IMR-90 (cell line): ENCODE results near the gene MYO5A. TPM values are rescaled to one million over a fixed set of nuclear protein-coding genes. Genes with fewer than 3 reads are reported as not detected.

Experiments used
- ATAC-seq: fragments of 200-7000 bp; cut with Tn5 transposase; 2 replicates; pipeline ENCODE4 v1.9.1; 2020; ENCODE audit warnings: low read depth, mild to moderate bottlenecking, moderate library complexity
- BruUV-seq: library from RNA; stranded (reverse); fragments of 400-500 nt; replicated peaks from 2 replicates; lab custom pipeline; 2021; lab: Mats Ljungman, UMichigan
- CTCF ChIA-PET: fragments of 300-600 bp; formaldehyde crosslinking; extraction: SDS; loops from one replicate; lab custom pipeline; 2021; ENCODE audit warnings: antibody characterized with exemption; lab: Yijun Ruan, JAX
- POLR2A ChIA-PET: fragments of 300-600 bp; sonication (Branson Sonifier 250); formaldehyde crosslinking; loops from one replicate; lab custom pipeline; 2022; ENCODE audit warnings: antibody characterized with exemption; ENCODE audit not compliant: unreplicated experiment; lab: Charles Lee
- DNase-seq: peaks from one replicate; pipeline ENCODE4 v3.0.0; 2013
- H2AFZ ChIP-seq: replicated peaks from 2 replicates; pipeline ENCODE3; 2013; ENCODE audit warnings: low read length, mild to moderate bottlenecking; ENCODE audit not compliant: poor library complexity
- H2AK5ac ChIP-seq: 2 replicates; pipeline ENCODE4 v1.6.1; 2013; ENCODE audit warnings: low read depth, low read length, inconsistent platforms
- H2AK9ac ChIP-seq: replicated peaks from 2 replicates; pipeline ENCODE3; 2013; ENCODE audit warnings: mild to moderate bottlenecking, low read depth, low read length, moderate library complexity; ENCODE audit not compliant: poor library complexity
- H2BK120ac ChIP-seq: 2 replicates; pipeline ENCODE4 v1.6.1; 2013; ENCODE audit warnings: low read depth, low read length, inconsistent platforms
- H2BK15ac ChIP-seq: 3 replicates; pipeline ENCODE4 v1.6.1; 2013; ENCODE audit warnings: low read depth, low read length, inconsistent platforms
- H2BK20ac ChIP-seq: 2 replicates; pipeline ENCODE4 v1.6.1; 2013; ENCODE audit warnings: low read depth, mild to moderate bottlenecking, inconsistent platforms, low read length, moderate library complexity
- H2BK5ac ChIP-seq: 2 replicates; pipeline ENCODE4 v1.6.1; 2013; ENCODE audit warnings: mild to moderate bottlenecking, low read depth, low read length, inconsistent platforms; ENCODE audit not compliant: poor library complexity, severe bottlenecking
- H3K14ac ChIP-seq: replicated peaks from 2 replicates; pipeline ENCODE4 v1.6.1; 2013; ENCODE audit warnings: low read depth, low read length, inconsistent platforms
- H3K18ac ChIP-seq: 2 replicates; pipeline ENCODE4 v1.6.1; 2013; ENCODE audit warnings: low read depth, low read length, control low read depth
- H3K23ac ChIP-seq: 2 replicates; pipeline ENCODE4 v1.6.1; 2013; ENCODE audit warnings: low read depth, low read length, inconsistent platforms
- H3K27ac ChIP-seq: 2 replicates; pipeline ENCODE4 v1.5.1; 2013; ENCODE audit warnings: mild to moderate bottlenecking, control low read depth, low read length; ENCODE audit not compliant: insufficient read depth
- H3K27me3 ChIP-seq: 2 replicates; pipeline ENCODE4 v1.6.1; 2013; ENCODE audit warnings: low read length; ENCODE audit not compliant: control insufficient read depth, insufficient read depth
- H3K36me3 ChIP-seq: 2 replicates; pipeline ENCODE4 v1.6.1; 2013; ENCODE audit warnings: low read length, mixed read lengths; ENCODE audit not compliant: control insufficient read depth, insufficient read depth
- H3K4ac ChIP-seq: 2 replicates; pipeline ENCODE4 v1.6.1; 2013; ENCODE audit warnings: low read depth, low read length, inconsistent platforms
- H3K4me1 ChIP-seq: 2 replicates; pipeline ENCODE4 v1.6.1; 2013; ENCODE audit warnings: low read length, mixed read lengths; ENCODE audit not compliant: control insufficient read depth, insufficient read depth
- H3K4me2 ChIP-seq: 2 replicates; pipeline ENCODE4 v1.6.1; 2013; ENCODE audit warnings: low read depth, mild to moderate bottlenecking, control low read depth, low read length, moderate library complexity
- H3K4me3 ChIP-seq: 2 replicates; pipeline ENCODE4 v1.5.1; 2013; ENCODE audit warnings: low read depth, mild to moderate bottlenecking, control low read depth, low read length, moderate library complexity; ENCODE audit not compliant: insufficient read depth
- H3K56ac ChIP-seq: 2 replicates; pipeline ENCODE4 v1.6.1; 2013; ENCODE audit warnings: low read length, inconsistent platforms; ENCODE audit not compliant: insufficient read depth; ENCODE audit errors: extremely low read depth
- H3K79me1 ChIP-seq, 2 experiments: 2 replicates each; pipeline ENCODE4 v1.6.1; 2013; ENCODE audit warnings: low read length in 2 of 2, inconsistent platforms in 1 of 2, low read depth in 1 of 2
- H3K9ac ChIP-seq: 2 replicates; pipeline ENCODE4 v1.6.1; 2013; ENCODE audit warnings: low read depth, low read length, control low read depth
- H3K9me1 ChIP-seq: 2 replicates; pipeline ENCODE4 v1.6.1; 2013; ENCODE audit warnings: low read length, inconsistent platforms; ENCODE audit not compliant: insufficient read depth
- H3K9me3 ChIP-seq: 2 replicates; pipeline ENCODE4 v1.6.1; 2013; ENCODE audit warnings: low read length; ENCODE audit not compliant: control insufficient read depth, insufficient read depth
- H4K20me1 ChIP-seq: 2 replicates; pipeline ENCODE4 v1.6.1; 2013; ENCODE audit warnings: low read length, inconsistent platforms; ENCODE audit not compliant: insufficient read depth
- H4K5ac ChIP-seq: 2 replicates; pipeline ENCODE4 v1.6.1; 2013; ENCODE audit warnings: mild to moderate bottlenecking, low read depth, low read length, control low read depth
- H4K8ac ChIP-seq, 2 experiments: 2 replicates each; pipeline ENCODE4 v1.6.1; 2013; ENCODE audit warnings: low read depth in 2 of 2, low read length in 2 of 2, control low read depth in 1 of 2, inconsistent platforms in 1 of 2
- H4K91ac ChIP-seq: 2 replicates; pipeline ENCODE4 v1.6.1; 2013; ENCODE audit warnings: low read depth, low read length, inconsistent platforms; ENCODE audit not compliant: insufficient read depth
- CEBPB ChIP-seq: IDR thresholded peaks from 2 replicates; pipeline ENCODE4 v1.6.1; 2012; ENCODE audit warnings: low read depth, low read length, improper control_type of control experiment
- RAD21 ChIP-seq: IDR thresholded peaks from 2 replicates; pipeline ENCODE4 v1.6.1; 2012; ENCODE audit warnings: low read length, improper control_type of control experiment
- RCOR1 ChIP-seq: IDR thresholded peaks from 2 replicates; pipeline ENCODE4 v1.6.1; 2012; ENCODE audit warnings: mild to moderate bottlenecking, low read length, improper control_type of control experiment; ENCODE audit not compliant: insufficient replicate concordance
- WGBS, 2 experiments: methylation state at CpG; one replicate each; pipeline versions ENCODE4 v1.1.5 to v1.1.7; 2013; ENCODE audit warnings: missing lambda C conversion rate in 2 of 2; ENCODE audit not compliant: insufficient read length in 1 of 2; ENCODE audit errors: extremely low coverage in 2 of 2; 5-methylcytosine and 5-hydroxymethylcytosine counted together
- dilution Hi-C: fragments of 300-500 bp; cut with HindIII; formaldehyde crosslinking; loops from one replicate; pipeline ENCODE4 v1.14.3; 2018; ENCODE audit warnings: low sequenced_read_pairs; ENCODE audit not compliant: unreplicated experiment
- in situ Hi-C: fragments of 300-500 bp; cut with MboI; formaldehyde crosslinking; loops from 3 replicates; pipeline ENCODE4 v1.14.3; 2019; ENCODE audit warnings: low sequenced_read_pairs, inconsistent platforms, mixed read lengths
- intact Hi-C: fragments of 100-400 bp; cut with micrococcal nuclease; formaldehyde crosslinking; loops from 2 replicates; pipeline ENCODE4 v1.10.0; 2022
- polyA plus RNA-seq, 3 experiments: library from polyadenylated mRNA; depleted of rRNA; stranded (reverse); fragments of >200 nt; gene quantifications; 2 replicates each; pipeline ENCODE4 v1.2.3, GENCODE V29; 2012; ENCODE audit warnings: low replicate concordance in 1 of 3
- total RNA-seq: library from RNA; depleted of rRNA; stranded (reverse); fragments of >200 nt; gene quantifications from 2 replicates; pipeline ENCODE4 v1.2.3, GENCODE V29; 2012
- TF ChIP-seq, protein P1 (sequence below): fragments of 150-350 bp; IDR thresholded peaks from 2 replicates; pipeline ENCODE4 v1.6.1; 2016; ENCODE audit warnings: low read depth, mild to moderate bottlenecking, low read length, moderate library complexity, borderline replicate concordance

The MYO5A gene
- total and polyA plus RNA-seq, 2 of the 4 experiments (the other 2 are of a cell fraction), result 19.4 to 69.2 TPM

DNA sequence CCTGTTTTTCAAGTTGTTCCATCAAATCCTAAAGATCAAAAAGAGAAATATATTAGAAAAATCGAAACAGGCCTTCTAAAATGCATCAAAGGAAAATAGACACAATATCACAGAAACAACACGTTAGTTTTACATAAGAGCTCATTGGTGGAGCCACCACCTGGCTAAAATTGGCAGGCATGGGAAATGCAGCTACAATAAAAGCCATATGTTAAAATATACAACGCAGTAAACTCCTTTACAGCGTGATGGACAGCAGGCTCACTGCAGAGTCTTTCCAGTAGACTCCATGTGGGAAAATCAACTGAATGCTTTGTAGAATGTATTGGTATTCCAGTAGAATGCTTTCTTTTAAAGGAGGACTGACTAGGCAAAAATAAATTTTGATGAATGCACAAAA is 192.2 kb downstream of the MYO5A start:
- no peak overlapping the region for H2AK5ac ChIP-seq
- WGBS, 2 experiments, result no CpG with 5 or more reads among the region's 4 CpGs
- H3K18ac ChIP-seq, result no peak overlapping the region
- TF ChIP-seq RAD21 (no peak), CEBPB (no peak), RCOR1 (no peak)
- TF ChIP-seq, protein P1, sequence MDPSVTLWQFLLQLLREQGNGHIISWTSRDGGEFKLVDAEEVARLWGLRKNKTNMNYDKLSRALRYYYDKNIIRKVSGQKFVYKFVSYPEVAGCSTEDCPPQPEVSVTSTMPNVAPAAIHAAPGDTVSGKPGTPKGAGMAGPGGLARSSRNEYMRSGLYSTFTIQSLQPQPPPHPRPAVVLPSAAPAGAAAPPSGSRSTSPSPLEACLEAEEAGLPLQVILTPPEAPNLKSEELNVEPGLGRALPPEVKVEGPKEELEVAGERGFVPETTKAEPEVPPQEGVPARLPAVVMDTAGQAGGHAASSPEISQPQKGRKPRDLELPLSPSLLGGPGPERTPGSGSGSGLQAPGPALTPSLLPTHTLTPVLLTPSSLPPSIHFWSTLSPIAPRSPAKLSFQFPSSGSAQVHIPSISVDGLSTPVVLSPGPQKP, result no peak
- H2BK15ac ChIP-seq, result no peak overlapping the region
- DNase-seq (no peak), ATAC-seq (no peak)
- no peaks in the 10 kb centered on the region for H3K9me3 ChIP-seq
- no peaks in the 10 kb centered on the region; the same call in 1 of the 2 replicates for H4K20me1 ChIP-seq
- no peak overlapping the region for H3K4ac ChIP-seq
- in situ Hi-C loops (loop anchor here (10.0 kb wide), 1 partner anchor 398 kb away; no protein-coding TSS in a partner anchor), intact Hi-C loops (loop anchor here (5.0 kb wide), 1 partner anchor 191 kb away; the partner anchor contains the start of gene MYO5A), dilution Hi-C loops (no loop called here)
- BruUV-seq, result no TSS peak
- H2BK5ac ChIP-seq, result no peak overlapping the region
- no peak overlapping the region for H3K27ac ChIP-seq
- no peak overlapping the region for H2BK120ac ChIP-seq
- no peak overlapping the region for H2AK9ac ChIP-seq
- peaks cover 7% of the 10 kb centered on the region; the same call in 1 of the 2 replicates for H3K4me1 ChIP-seq
- H3K9ac ChIP-seq, result no peak overlapping the region
- no peak overlapping the region for H3K56ac ChIP-seq
- ChIA-PET CTCF (no interaction called here), POLR2A (no interaction called here)
- no peak overlapping the region for H3K23ac ChIP-seq
- H2AFZ ChIP-seq, result no peak overlapping the region
- no peak overlapping the region for H2BK20ac ChIP-seq
- H3K4me2 ChIP-seq, result no peak overlapping the region
- H3K27me3 ChIP-seq, result no peaks in the 10 kb centered on the region
- no peaks in the 10 kb centered on the region for H3K79me1 ChIP-seq
- no peak overlapping the region for H4K8ac ChIP-seq
- H3K36me3 ChIP-seq, result peaks cover 3% of the 10 kb centered on the region
- H3K14ac ChIP-seq, result no peak overlapping the region
- H4K91ac ChIP-seq, result no peak overlapping the region
- no peak overlapping the region for H4K5ac ChIP-seq
- peaks cover 6% of the 10 kb centered on the region for H3K9me1 ChIP-seq
- H3K4me3 ChIP-seq, result no peak overlapping the region
